ENCODE measurements around the gene MSRB2. TPM values are rescaled to one million over a fixed set of nuclear protein-coding genes. Genes with fewer than 3 reads are reported as not detected.

The MSRB2 gene
- total RNA-seq, 1 donor from 2014 or later, result 15.5 TPM

DNA sequence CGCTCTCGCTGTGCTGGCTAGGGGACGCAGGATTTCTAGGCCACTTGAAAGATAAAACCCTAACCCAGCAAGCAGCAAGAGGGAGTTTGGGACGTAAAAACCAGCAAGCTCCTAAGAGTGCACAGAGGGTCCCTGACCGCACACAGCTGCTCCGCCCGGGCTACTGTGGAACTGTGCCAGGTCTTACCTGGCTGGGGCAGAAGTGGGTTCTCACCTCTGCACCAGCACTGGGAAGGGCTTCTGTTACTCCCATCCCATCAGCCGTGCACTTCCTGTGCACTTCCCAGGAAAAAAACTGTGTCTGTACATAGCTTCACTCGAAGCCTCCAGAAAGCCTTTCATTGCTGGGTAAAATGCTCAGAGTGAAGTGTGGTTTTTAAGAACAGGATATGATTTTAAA lies 50.9 kb downstream of the MSRB2 start:
- Mint-ChIP-seq H3K4me3 (ENCODE audit: unreplicated experiment) (no peak overlapping the region), H3K27ac (ENCODE audit: unreplicated experiment) (no peak overlapping the region), H3K27me3 (ENCODE audit: unreplicated experiment) (peaks cover 13% of the 10 kb centered on the region), H3K9me3 (ENCODE audit: unreplicated experiment) (no peaks in the 10 kb centered on the region), H3K36me3 (ENCODE audit: unreplicated experiment) (no peaks in the 10 kb centered on the region), H3K4me1 (ENCODE audit: unreplicated experiment) (no peaks in the 10 kb centered on the region)
- DNase-seq (ENCODE audit: extremely low spot score, unreplicated experiment), result no peak
- TF ChIP-seq, protein P1, sequence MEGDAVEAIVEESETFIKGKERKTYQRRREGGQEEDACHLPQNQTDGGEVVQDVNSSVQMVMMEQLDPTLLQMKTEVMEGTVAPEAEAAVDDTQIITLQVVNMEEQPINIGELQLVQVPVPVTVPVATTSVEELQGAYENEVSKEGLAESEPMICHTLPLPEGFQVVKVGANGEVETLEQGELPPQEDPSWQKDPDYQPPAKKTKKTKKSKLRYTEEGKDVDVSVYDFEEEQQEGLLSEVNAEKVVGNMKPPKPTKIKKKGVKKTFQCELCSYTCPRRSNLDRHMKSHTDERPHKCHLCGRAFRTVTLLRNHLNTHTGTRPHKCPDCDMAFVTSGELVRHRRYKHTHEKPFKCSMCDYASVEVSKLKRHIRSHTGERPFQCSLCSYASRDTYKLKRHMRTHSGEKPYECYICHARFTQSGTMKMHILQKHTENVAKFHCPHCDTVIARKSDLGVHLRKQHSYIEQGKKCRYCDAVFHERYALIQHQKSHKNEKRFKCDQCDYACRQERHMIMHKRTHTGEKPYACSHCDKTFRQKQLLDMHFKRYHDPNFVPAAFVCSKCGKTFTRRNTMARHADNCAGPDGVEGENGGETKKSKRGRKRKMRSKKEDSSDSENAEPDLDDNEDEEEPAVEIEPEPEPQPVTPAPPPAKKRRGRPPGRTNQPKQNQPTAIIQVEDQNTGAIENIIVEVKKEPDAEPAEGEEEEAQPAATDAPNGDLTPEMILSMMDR (IDR thresholded peaks at IDR 0.05), result no peak

GRCh38 chr10:23147035-23147434 lies 51.7 kb downstream of the MSRB2 start:
- Mint-ChIP-seq H3K27ac (ENCODE audit: unreplicated experiment) (no peak overlapping the region), H3K36me3 (ENCODE audit: unreplicated experiment) (no peaks in the 10 kb centered on the region), H3K9me3 (ENCODE audit: unreplicated experiment) (no peaks in the 10 kb centered on the region), H3K27me3 (ENCODE audit: unreplicated experiment) (peaks cover 9% of the 10 kb centered on the region), H3K4me3 (ENCODE audit: unreplicated experiment) (no peak overlapping the region), H3K4me1 (ENCODE audit: unreplicated experiment) (no peaks in the 10 kb centered on the region)
- no peak for DNase-seq (ENCODE audit: extremely low spot score, unreplicated experiment)
- TF ChIP-seq, protein P1 (IDR thresholded peaks at IDR 0.05), result no peak

DNA sequence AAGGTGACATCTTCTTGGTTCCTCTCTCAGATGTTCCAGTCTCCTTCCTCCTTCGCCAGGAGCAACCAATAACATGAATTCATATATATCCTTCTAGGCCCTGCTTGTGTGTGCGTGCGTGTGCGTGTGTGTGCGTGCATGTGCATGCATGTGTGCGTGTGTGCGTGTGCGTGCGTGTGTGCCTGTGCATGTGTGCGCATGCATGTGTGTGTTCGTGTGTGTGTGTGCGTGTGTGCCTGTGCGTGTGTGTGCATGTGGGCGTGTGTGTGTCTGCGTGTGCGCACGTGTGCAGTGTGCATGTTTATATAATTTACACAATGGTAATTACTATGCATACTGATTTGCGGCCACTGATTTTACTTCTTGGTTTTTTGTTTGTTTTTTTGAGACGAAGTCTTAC lies 52.8 kb downstream of the MSRB2 start:
- H3K4me1 Mint-ChIP-seq (ENCODE audit: unreplicated experiment), result no peaks in the 10 kb centered on the region

GRCh38 chr10:23150091-23150490 lies 54.7 kb downstream of the MSRB2 start:
- no peak for DNase-seq (ENCODE audit: extremely low spot score, unreplicated experiment)
- no peaks in the 10 kb centered on the region for H3K9me3 Mint-ChIP-seq (ENCODE audit: unreplicated experiment)

More for the DNA sequence above, 52.8 kb downstream of the MSRB2 start:
- H3K27ac Mint-ChIP-seq (ENCODE audit: unreplicated experiment), result no peak overlapping the region
- H3K36me3 Mint-ChIP-seq (ENCODE audit: unreplicated experiment), result no peaks in the 10 kb centered on the region
- DNase-seq (ENCODE audit: extremely low spot score, unreplicated experiment), result no peak
- TF ChIP-seq, protein P1 (IDR thresholded peaks at IDR 0.05), result no peak
- no peaks in the 10 kb centered on the region for H3K27me3 Mint-ChIP-seq (ENCODE audit: unreplicated experiment)
- H3K4me3 Mint-ChIP-seq (ENCODE audit: unreplicated experiment), result no peak overlapping the region
- H3K9me3 Mint-ChIP-seq (ENCODE audit: unreplicated experiment), result no peaks in the 10 kb centered on the region

DNA sequence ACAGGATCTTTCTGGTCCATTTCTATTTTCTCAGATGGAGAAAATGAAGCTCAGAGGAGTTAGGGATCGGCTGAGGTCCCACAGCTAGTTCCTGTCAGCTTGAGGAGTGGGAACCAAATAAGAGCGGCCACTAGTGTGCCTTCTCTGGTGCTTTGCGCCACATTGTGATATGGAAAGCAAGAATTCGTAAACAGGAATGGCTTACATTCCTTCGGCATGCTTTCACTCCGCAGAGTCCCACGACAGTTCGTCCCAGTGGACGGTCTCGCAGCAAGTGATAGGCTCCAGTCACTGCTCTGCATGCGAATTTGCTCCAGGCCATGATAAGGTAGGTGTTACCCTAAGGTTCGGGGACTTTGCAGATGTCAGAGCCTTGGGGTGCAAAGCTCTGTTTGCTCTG lies 55.2 kb downstream of the MSRB2 start:
- Mint-ChIP-seq H3K4me3 (ENCODE audit: unreplicated experiment) (no peak overlapping the region), H3K4me1 (ENCODE audit: unreplicated experiment) (no peaks in the 10 kb centered on the region), H3K27me3 (ENCODE audit: unreplicated experiment) (peaks cover 4% of the 10 kb centered on the region), H3K9me3 (ENCODE audit: unreplicated experiment) (no peaks in the 10 kb centered on the region), H3K27ac (ENCODE audit: unreplicated experiment) (no peak overlapping the region), H3K36me3 (ENCODE audit: unreplicated experiment) (no peaks in the 10 kb centered on the region)
- no peak for DNase-seq (ENCODE audit: extremely low spot score, unreplicated experiment)
- TF ChIP-seq, protein P1 (IDR thresholded peaks at IDR 0.05), result no peak

More at GRCh38 chr10:23150091-23150490, 54.7 kb downstream of the MSRB2 start:
- TF ChIP-seq, protein P1 (IDR thresholded peaks at IDR 0.05), result no peak
- H3K36me3 Mint-ChIP-seq (ENCODE audit: unreplicated experiment), result no peaks in the 10 kb centered on the region
- no peak overlapping the region for H3K27ac Mint-ChIP-seq (ENCODE audit: unreplicated experiment)
- no peak overlapping the region for H3K4me3 Mint-ChIP-seq (ENCODE audit: unreplicated experiment)
- H3K4me1 Mint-ChIP-seq (ENCODE audit: unreplicated experiment), result no peaks in the 10 kb centered on the region
- peaks cover 4% of the 10 kb centered on the region for H3K27me3 Mint-ChIP-seq (ENCODE audit: unreplicated experiment)
